Activated naive CD8-positive, alpha-beta T cell (primary cell): ENCODE measurements around the gene OTOP2.

Experiments used
- H3K27ac Mint-ChIP-seq: one replicate; pipeline ENCODE4 v1.8.0; 2021; ENCODE audit warnings: mixed read lengths
- H3K27me3 Mint-ChIP-seq: one replicate; pipeline ENCODE4 v1.8.0; 2021; ENCODE audit warnings: mixed read lengths
- H3K36me3 Mint-ChIP-seq: one replicate; pipeline ENCODE4 v1.8.0; 2021; ENCODE audit warnings: mixed read lengths
- H3K4me1 Mint-ChIP-seq: one replicate; pipeline ENCODE4 v1.8.0; 2021; ENCODE audit warnings: low read depth, mixed read lengths
- H3K4me3 Mint-ChIP-seq: one replicate; pipeline ENCODE4 v1.8.0; 2021; ENCODE audit warnings: mild to moderate bottlenecking, mixed read lengths
- H3K9me3 Mint-ChIP-seq: one replicate; pipeline ENCODE4 v1.8.0; 2021; ENCODE audit warnings: low read depth, mixed read lengths

Gene OTOP2

GRCh38 chr17:74916136-74916850 is 7.8 kb upstream of the OTOP2 start:
- Mint-ChIP-seq H3K36me3 (no peaks in the 10 kb centered on the region), H3K27ac (no peak overlapping the region), H3K4me3 (no peak overlapping the region), H3K4me1 (no peaks in the 10 kb centered on the region), H3K9me3 (no peaks in the 10 kb centered on the region), H3K27me3 (peaks cover 9% of the 10 kb centered on the region)

GRCh38 chr17:74916851-74917199 is 7.2 kb upstream of the OTOP2 start:
- Mint-ChIP-seq H3K9me3 (no peaks in the 10 kb centered on the region), H3K27ac (no peak overlapping the region), H3K36me3 (no peaks in the 10 kb centered on the region), H3K4me3 (no peak overlapping the region), H3K4me1 (no peaks in the 10 kb centered on the region), H3K27me3 (peaks cover 10% of the 10 kb centered on the region)

GRCh38 chr17:74917430-74917829 is 6.6 kb upstream of the OTOP2 start:
- Mint-ChIP-seq H3K36me3 (no peaks in the 10 kb centered on the region), H3K27me3 (peaks cover 10% of the 10 kb centered on the region), H3K4me1 (no peaks in the 10 kb centered on the region), H3K9me3 (no peaks in the 10 kb centered on the region), H3K4me3 (no peak overlapping the region), H3K27ac (no peak overlapping the region)

- no peak overlapping the region for H3K4me3 Mint-ChIP-seq
- peaks cover 10% of the 10 kb centered on the region for H3K27me3 Mint-ChIP-seq
- H3K9me3 Mint-ChIP-seq: no peaks in the 10 kb centered on the region
- no peak overlapping the region for H3K27ac Mint-ChIP-seq
- no peaks in the 10 kb centered on the region for H3K36me3 Mint-ChIP-seq
- H3K4me1 Mint-ChIP-seq: no peaks in the 10 kb centered on the region
Observed at GRCh38 chr17:74918906-74919305, 5.2 kb upstream of the OTOP2 start.

GRCh38 chr17:74919440-74920305 is 4.4 kb upstream of the OTOP2 start:
- Mint-ChIP-seq H3K4me1 (peaks cover 4% of the 10 kb centered on the region), H3K27me3 (peaks cover 10% of the 10 kb centered on the region), H3K9me3 (no peaks in the 10 kb centered on the region), H3K4me3 (no peak overlapping the region), H3K36me3 (no peaks in the 10 kb centered on the region), H3K27ac (no peak overlapping the region)

- H3K27me3 Mint-ChIP-seq: peaks cover 13% of the 10 kb centered on the region
Observed at GRCh38 chr17:74920306-74920620, 3.8 kb upstream of the OTOP2 start.

GRCh38 chr17:74920642-74921025 is 3.4 kb upstream of the OTOP2 start:
- Mint-ChIP-seq H3K27ac (no peak overlapping the region), H3K27me3 (peaks cover 17% of the 10 kb centered on the region), H3K9me3 (no peaks in the 10 kb centered on the region), H3K36me3 (no peaks in the 10 kb centered on the region), H3K4me1 (peaks cover 4% of the 10 kb centered on the region), H3K4me3 (no peak overlapping the region)

More at GRCh38 chr17:74920306-74920620, 3.8 kb upstream of the OTOP2 start:
- Mint-ChIP-seq H3K9me3 (no peaks in the 10 kb centered on the region), H3K27ac (no peak overlapping the region), H3K4me3 (no peak overlapping the region), H3K4me1 (peaks cover 4% of the 10 kb centered on the region), H3K36me3 (no peaks in the 10 kb centered on the region)

GRCh38 chr17:74921026-74921681 is 2.9 kb upstream of the OTOP2 start:
- H3K4me3 Mint-ChIP-seq: no peak overlapping the region
- no peaks in the 10 kb centered on the region for H3K36me3 Mint-ChIP-seq
- H3K4me1 Mint-ChIP-seq: peaks cover 4% of the 10 kb centered on the region
- H3K27ac Mint-ChIP-seq: no peak overlapping the region
- peaks cover 20% of the 10 kb centered on the region for H3K27me3 Mint-ChIP-seq
- H3K9me3 Mint-ChIP-seq: no peaks in the 10 kb centered on the region

- Mint-ChIP-seq H3K4me3 (no peak overlapping the region), H3K27ac (no peak overlapping the region), H3K27me3 (peaks cover 18% of the 10 kb centered on the region), H3K36me3 (no peaks in the 10 kb centered on the region), H3K9me3 (no peaks in the 10 kb centered on the region), H3K4me1 (peaks cover 4% of the 10 kb centered on the region)
Observed at GRCh38 chr17:74921769-74922168, 2.3 kb upstream of the OTOP2 start.

GRCh38 chr17:74922172-74922571 is 1.9 kb upstream of the OTOP2 start:
- Mint-ChIP-seq H3K4me1 (peaks cover 4% of the 10 kb centered on the region), H3K4me3 (peak overlapping the region; percentile 67), H3K36me3 (no peaks in the 10 kb centered on the region), H3K9me3 (no peaks in the 10 kb centered on the region), H3K27me3 (peaks cover 16% of the 10 kb centered on the region), H3K27ac (no peak overlapping the region)

GRCh38 chr17:74922694-74923537 is 1.2 kb upstream of the OTOP2 start, which contains the start of gene USH1G:
Gene USH1G (minus strand): TSS chr17:74923255. CDS start chr17:74923073, 182 bp downstream.
- Mint-ChIP-seq H3K36me3 (no peaks in the 10 kb centered on the region), H3K27ac (no peak within 1 kb of the TSS), H3K4me1 (peaks cover 4% of the 10 kb centered on the region), H3K9me3 (no peaks in the 10 kb centered on the region), H3K27me3 (peaks cover 19% of the 10 kb centered on the region), H3K4me3 (peak within 1 kb of the TSS; percentile 67)

- Mint-ChIP-seq H3K36me3 (no peaks in the 10 kb centered on the region), H3K9me3 (no peaks in the 10 kb centered on the region), H3K27ac (no peak overlapping the region), H3K27me3 (peaks cover 19% of the 10 kb centered on the region), H3K4me1 (peaks cover 4% of the 10 kb centered on the region), H3K4me3 (peak overlapping the region; percentile 58)
Observed at GRCh38 chr17:74923538-74924249, 379 bp upstream of the OTOP2 start.

- Mint-ChIP-seq H3K27me3 (peaks cover 22% of the 10 kb centered on the region), H3K4me3 (no peak overlapping the region), H3K27ac (no peak overlapping the region)
Observed at GRCh38 chr17:74925242-74925641, 1.2 kb downstream of the OTOP2 start.

GRCh38 chr17:74928786-74929185 is 4.7 kb downstream of the OTOP2 start:
- H3K9me3 Mint-ChIP-seq: no peaks in the 10 kb centered on the region
- H3K27me3 Mint-ChIP-seq: peaks cover 26% of the 10 kb centered on the region
- H3K4me1 Mint-ChIP-seq: peaks cover 4% of the 10 kb centered on the region
- H3K36me3 Mint-ChIP-seq: no peaks in the 10 kb centered on the region
- H3K4me3 Mint-ChIP-seq: no peak overlapping the region
- H3K27ac Mint-ChIP-seq: no peak overlapping the region

More at GRCh38 chr17:74925242-74925641, 1.2 kb downstream of the OTOP2 start:
- no peaks in the 10 kb centered on the region for H3K36me3 Mint-ChIP-seq
- no peaks in the 10 kb centered on the region for H3K9me3 Mint-ChIP-seq
- H3K4me1 Mint-ChIP-seq: peaks cover 4% of the 10 kb centered on the region
